GM10847 (cell line): ENCODE measurements around the gene PRDX5.

Experiments used
- POLR2A ChIP-seq: IDR thresholded peaks from 2 replicates; pipeline ENCODE4 v1.6.1; 2011; ENCODE audit not compliant: insufficient read length; ENCODE audit errors: extremely low read depth

Gene PRDX5

GRCh38 chr11:64317961-64318765 lies at the start of gene PRDX5:
Gene PRDX5, plus strand, starts transcription at chr11:64318121. Its CDS starts 95 bp downstream, at chr11:64318216.
- peak; percentile 76 for TF ChIP-seq POLR2A

- TF ChIP-seq POLR2A: no peak
These were observed 48.9 kb upstream of the PRDX5 start for GRCh38 chr11:64268893-64269539.

- TF ChIP-seq POLR2A: peak; percentile 83
These were observed 48.2 kb upstream of the PRDX5 start for GRCh38 chr11:64269540-64270220.

- TF ChIP-seq POLR2A: no peak
These were observed 42.7 kb upstream of the PRDX5 start for GRCh38 chr11:64275031-64275800.

GRCh38 chr11:64275841-64276240 lies 42.1 kb upstream of the PRDX5 start:
- no peak for TF ChIP-seq POLR2A

- no peak for TF ChIP-seq POLR2A
These were observed 41.1 kb upstream of the PRDX5 start for GRCh38 chr11:64276653-64277431.

- no peak for TF ChIP-seq POLR2A
These were observed 39.2 kb upstream of the PRDX5 start for GRCh38 chr11:64278576-64279190.

GRCh38 chr11:64281957-64282770 lies 35.8 kb upstream of the PRDX5 start:
- no peak for TF ChIP-seq POLR2A

GRCh38 chr11:64283092-64283491 lies 34.8 kb upstream of the PRDX5 start:
- TF ChIP-seq POLR2A: no peak

- peak; percentile 38 for TF ChIP-seq POLR2A
These were observed 33.6 kb upstream of the PRDX5 start, which contains the start of gene BAD for GRCh38 chr11:64284048-64284961. Gene BAD, minus strand, starts transcription at chr11:64284665. Its CDS starts 297 bp downstream, at chr11:64284368.

- TF ChIP-seq POLR2A: no peak
These were observed 32.7 kb upstream of the PRDX5 start, which contains the start of gene GPR137 for GRCh38 chr11:64284962-64285884. Gene GPR137, plus strand, starts transcription at chr11:64285848. Its CDS starts 677 bp downstream, at chr11:64286525.
